Activated T-cell treated with anti-CD3 and anti-CD28 coated beads for 4 hours (primary cell): ENCODE measurements around the gene TCP1.
"Not testable (repeated sequence)": the region's sequence is repeated elsewhere in the genome, so short reads cannot be mapped to it uniquely, and the experiment has no call there.

Experiments
- DNase-seq: peaks from one replicate; pipeline ENCODE4 v3.0.0-alpha.2; 2020

TCP1 gene

GRCh38 chr6:159769470-159769869 lies 19.9 kb downstream of the TCP1 start:
- DNase-seq, result no peak

- no peak for DNase-seq
These were observed 22.5 kb downstream of the TCP1 start for GRCh38 chr6:159766906-159767305.

- DNase-seq, result no peak
These were observed 26.6 kb downstream of the TCP1 start for GRCh38 chr6:159762681-159763293.

- DNase-seq, result peak; percentile 84
These were observed 27.3 kb downstream of the TCP1 start, which contains the start of gene ACAT2 for GRCh38 chr6:159761873-159762680. Gene ACAT2 (plus strand): TSS chr6:159762045. CDS start chr6:159762088, 43 bp downstream.

- peak; percentile 14 for DNase-seq
These were observed 28.1 kb downstream of the TCP1 start for GRCh38 chr6:159761129-159761872.

GRCh38 chr6:159760602-159761057 lies 28.8 kb downstream of the TCP1 start:
- no peak for DNase-seq

GRCh38 chr6:159759645-159760044 lies 29.8 kb downstream of the TCP1 start:
- DNase-seq, result no peak

GRCh38 chr6:159758031-159759001 lies 31.1 kb downstream of the TCP1 start:
- no peak for DNase-seq

- DNase-seq, result no peak
These were observed 32.9 kb downstream of the TCP1 start for GRCh38 chr6:159756508-159756907.

GRCh38 chr6:159754959-159755914 lies 34.2 kb downstream of the TCP1 start:
- no peak for DNase-seq

GRCh38 chr6:159754401-159754800 lies 35.0 kb downstream of the TCP1 start:
- no peak for DNase-seq

GRCh38 chr6:159753081-159753872 lies 36.1 kb downstream of the TCP1 start:
- DNase-seq, result no peak

- no peak for DNase-seq
These were observed 38.0 kb downstream of the TCP1 start for GRCh38 chr6:159751448-159751847.

- DNase-seq, result not testable (repeated sequence)
These were observed 41.3 kb downstream of the TCP1 start for GRCh38 chr6:159748127-159748526.

GRCh38 chr6:159746759-159747158 lies 42.6 kb downstream of the TCP1 start:
- no peak for DNase-seq

- no peak for DNase-seq
These were observed 44.3 kb downstream of the TCP1 start for GRCh38 chr6:159745081-159745480.

GRCh38 chr6:159742165-159742564 lies 47.2 kb downstream of the TCP1 start:
- DNase-seq, result no peak

- no peak for DNase-seq
These were observed 50.1 kb downstream of the TCP1 start for GRCh38 chr6:159739341-159739740.

GRCh38 chr6:159736908-159737307 lies 52.5 kb downstream of the TCP1 start:
- DNase-seq, result no peak

- not testable (repeated sequence) for DNase-seq
These were observed 56.0 kb downstream of the TCP1 start for GRCh38 chr6:159733395-159733794.
